GM19239 (cell line): ENCODE data around the gene SLC6A13.
"Not testable (repeated sequence)": the region's sequence is repeated elsewhere in the genome, so short reads cannot be mapped to it uniquely, and the experiment has no call there.

Source experiments
- DNase-seq: peaks from one replicate; pipeline ENCODE4 v3.0.0; 2011; ENCODE audit warnings: low spot score; ENCODE audit not compliant: insufficient read length
- FAIRE-seq: peaks from 2 replicates; lab custom pipeline; 2011; peaks lifted over from hg19 to GRCh38; lab: Jason Lieb, UNC

The SLC6A13 gene

DNA sequence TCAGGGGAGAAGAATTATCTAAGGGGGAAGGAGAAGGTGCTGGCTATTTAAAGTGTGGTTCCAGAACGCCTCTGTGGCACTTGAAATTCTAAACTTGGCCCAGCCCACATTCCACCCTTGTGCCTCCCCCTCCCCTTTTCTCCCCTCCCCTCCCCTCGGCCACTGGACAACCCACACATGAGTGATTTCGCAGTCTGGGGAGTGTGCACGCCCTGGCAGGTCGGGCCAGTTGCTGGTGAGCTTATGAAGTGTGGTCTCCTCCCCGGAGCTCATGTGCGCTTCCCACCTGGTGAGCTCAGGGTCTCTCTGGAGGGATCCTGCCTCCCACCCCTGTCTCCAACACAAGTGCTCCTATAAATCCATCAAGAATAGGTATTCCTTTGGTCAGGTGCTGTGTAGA, at the start of gene SLC6A13:
Gene SLC6A13 (minus strand): TSS at position 20 of the 400 bp plus-strand sequence. CDS start 2,784 bp downstream, outside the sequence.
- no peak for FAIRE-seq
- no peak for DNase-seq

DNA sequence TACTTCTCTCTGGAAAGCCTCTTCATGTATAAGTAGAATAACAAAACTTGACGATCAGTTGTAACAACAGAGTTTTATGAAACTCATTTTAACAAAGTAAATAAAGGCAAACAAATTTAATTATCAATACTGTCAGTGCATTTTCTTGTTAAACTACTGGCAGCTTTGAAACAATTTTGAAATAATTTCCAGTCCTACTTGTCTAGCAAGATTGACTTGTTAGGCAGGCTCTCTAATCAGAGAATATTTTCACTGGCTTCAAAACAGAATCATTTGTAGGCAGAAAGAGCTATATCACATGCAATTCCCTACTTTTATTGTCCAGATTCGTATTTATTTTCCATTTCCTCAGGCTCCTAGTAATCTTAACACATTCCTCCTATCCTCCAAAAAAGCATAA, 45.9 kb upstream of the SLC6A13 start:
- DNase-seq: no peak
- FAIRE-seq: no peak

DNA sequence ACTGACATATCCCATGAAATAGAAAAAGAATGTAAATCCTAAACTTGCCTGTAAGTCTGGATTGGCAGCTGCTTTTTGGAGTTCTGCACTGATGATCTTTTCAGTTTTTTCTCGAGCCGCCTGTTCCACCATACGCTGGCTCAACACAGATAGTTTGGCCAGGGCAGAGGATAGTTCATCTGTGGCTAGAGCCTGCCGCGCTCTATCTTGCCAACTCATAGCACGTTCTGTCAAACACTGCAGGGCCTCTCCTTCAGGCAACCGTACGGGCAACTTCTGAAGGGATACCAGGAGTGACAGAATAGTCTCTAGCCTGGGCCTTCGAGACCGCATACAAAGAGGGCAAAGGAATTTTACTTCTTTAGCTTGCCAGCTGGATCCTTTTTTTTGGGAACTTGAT, 44.8 kb upstream of the SLC6A13 start:
- no peak for DNase-seq
- no peak for FAIRE-seq

DNA sequence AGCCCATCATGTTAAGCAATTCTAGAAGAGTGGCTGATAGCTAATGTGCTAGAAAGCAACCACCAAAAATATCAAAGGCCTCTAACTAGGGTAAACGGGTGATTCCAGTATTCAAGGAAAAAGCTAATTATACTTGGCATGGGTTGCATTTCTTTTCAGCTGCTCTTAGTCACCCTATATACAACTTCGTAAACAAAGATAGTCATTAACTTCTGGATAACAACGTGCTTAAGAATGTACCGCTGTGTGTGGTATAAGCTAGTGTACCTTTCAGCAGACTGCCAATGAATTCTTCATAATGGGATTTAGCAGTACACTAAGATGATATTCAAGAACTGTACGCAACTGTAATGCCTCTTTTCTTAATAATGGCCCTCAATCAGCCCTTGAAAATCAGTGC, 42.2 kb upstream of the SLC6A13 start:
- no peak for FAIRE-seq
- DNase-seq: no peak

DNA sequence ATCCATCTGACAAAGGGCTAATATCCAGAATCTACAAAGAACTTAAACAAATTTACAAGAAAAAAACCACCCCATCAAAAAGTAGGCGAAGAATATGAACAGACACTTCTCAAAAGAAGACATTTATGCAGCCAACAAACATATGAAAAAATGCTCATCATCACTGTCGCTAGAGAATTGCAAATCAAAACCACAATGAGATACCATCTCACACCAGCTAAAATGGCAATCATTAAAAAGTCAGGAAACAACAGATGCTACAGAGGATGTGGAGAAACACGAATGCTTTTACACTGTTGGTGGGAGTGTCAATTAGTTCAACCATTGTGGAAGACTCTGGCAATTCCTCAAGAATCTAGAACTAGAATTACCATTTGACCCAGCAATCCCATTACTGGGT, 40.1 kb upstream of the SLC6A13 start:
- DNase-seq, FAIRE-seq: not testable (repeated sequence)

DNA sequence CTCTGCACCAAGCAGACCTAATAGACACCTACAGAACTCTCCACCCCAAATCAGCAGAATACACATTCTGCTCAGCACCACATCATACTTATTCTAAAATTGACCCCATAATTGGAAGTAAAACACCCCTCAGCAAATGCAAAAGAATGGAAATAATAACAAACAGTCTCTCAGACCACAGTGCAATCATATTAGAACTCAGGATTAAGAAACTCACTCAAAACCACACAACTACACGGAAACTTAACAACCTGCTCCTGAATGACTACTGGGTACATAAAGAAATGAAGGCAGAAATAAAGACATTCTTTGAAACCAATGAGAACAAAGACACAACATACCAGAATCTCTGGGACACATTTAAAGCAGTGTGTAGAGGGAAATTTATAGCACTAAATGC, 37.5 kb upstream of the SLC6A13 start:
- not testable (repeated sequence) for DNase-seq, FAIRE-seq

DNA sequence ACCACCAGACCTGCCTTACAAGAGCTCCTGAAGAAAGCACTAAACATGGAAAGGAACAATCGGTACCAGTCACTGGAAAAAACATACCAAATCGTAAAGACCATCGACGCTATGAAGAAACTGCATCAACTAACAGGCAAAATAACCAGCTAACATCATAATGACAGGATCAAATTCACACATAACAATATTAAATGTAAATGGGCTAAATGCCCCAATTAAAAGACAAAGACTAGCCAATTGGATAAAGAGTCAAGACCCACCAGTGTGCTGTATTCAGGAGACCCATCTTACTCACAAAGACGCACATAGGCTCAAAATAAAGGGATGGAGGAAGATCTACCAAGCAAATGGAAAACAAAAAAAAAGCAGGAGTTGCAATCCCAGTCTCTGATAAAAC, 36.9 kb upstream of the SLC6A13 start:
- not testable (repeated sequence) for DNase-seq, FAIRE-seq

DNA sequence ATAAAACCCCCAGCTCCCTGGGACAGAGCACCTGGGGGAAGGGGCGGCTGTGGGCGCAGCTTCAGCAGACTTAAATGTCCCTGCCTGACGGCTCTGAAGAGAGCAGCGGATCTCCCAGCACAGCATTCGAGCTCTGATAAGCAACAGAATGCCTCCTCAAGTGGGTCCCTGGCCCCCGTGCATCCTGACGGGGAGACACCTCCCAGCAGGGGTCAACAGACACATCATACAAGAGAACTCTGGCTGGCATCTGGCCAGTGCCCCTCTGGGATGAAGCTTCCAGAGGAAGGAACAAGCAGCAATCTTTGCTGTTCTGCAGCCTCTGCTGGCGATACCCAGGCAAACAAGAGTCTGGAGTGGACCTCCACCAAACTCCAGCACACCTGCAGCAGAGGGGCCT, 35.4 kb upstream of the SLC6A13 start:
- not testable (repeated sequence) for FAIRE-seq, DNase-seq

DNA sequence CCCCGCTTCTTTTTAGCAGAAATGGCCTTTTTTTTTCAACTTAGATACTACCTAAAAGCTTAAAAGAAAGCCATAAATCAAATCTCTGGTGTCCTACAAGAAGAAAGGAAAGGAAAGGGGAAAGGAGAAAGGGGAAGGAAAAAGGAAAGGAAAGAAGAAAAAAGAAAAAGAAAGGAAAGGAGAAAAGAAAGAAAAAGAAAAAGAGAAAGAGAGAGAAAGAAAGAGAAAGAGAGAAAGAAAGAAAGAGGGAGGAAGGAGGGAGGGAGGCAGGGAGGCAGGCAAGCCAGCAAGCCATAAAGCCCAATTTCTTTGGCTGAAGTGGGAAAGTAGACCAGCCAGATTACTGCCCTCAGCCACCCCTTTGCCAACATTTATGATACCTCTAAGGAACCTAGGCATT, 32.5 kb upstream of the SLC6A13 start:
- DNase-seq (no peak), FAIRE-seq (no peak)

DNA sequence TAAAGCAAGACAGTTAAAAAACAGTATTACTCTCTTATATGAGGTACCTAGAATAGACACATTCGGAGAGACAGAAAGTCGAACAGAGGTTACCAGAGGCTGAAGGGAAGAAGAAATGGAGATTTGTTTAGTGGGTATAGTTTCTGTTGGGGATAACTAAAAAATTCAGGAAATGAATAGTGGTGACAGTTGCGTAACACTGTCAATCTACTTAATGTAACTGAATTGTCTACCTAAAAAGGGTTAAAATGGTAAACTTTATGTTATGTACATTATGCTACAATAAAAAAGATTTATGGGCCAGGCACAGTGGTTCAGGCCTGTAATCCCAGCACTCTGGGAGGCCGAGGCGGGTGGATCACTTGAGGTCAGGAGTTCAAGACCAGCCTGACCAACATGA, 30.6 kb upstream of the SLC6A13 start:
- no peak for FAIRE-seq

DNA sequence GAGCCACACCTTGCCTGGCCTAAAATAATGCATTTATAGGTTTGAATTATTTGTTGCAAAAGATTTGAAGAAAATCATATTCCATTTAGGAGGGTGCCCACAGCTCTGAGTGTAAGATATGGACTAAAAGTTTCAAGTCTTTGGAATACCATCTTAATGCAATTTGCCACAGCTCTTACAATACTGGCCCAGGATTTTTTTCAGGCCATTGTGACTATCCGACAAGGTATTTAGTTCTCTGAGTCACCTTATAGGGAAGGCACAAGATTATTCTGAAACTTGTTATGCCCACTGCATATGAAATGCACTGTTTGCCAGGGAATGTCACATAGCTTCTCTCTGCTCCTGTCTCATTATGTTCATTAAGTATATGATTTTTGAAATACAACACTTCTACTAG, 29.6 kb upstream of the SLC6A13 start:
- no peak for DNase-seq
- no peak for FAIRE-seq

More for the DNA sequence above, 30.6 kb upstream of the SLC6A13 start:
- DNase-seq: no peak

DNA sequence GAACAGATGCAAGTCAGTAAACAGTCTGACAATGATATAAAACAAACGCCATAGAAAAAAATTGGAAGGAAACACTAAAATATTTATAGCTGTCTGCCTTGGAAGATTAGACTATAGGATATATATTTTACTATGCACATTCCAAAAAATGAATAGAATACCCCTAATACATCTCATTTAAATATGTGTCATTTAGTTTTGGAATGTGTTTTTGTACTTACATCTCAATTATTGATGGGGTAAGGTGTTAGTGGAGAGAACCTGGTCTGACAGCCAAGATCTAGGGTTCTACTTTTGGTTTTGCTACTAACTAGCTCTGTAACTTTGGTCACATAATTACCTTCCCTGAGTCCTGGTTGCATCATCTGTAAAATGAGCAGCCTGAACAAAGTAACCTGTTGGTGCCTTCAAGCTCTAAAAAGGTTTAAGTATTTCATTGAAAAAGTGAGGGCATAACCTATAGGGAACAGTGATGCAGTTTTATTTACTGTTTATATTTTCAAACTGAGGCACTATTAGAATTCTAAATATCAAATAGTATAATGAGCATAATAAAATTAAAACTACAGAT, 28.6 kb upstream of the SLC6A13 start:
- DNase-seq: no peak
- no peak for FAIRE-seq

DNA sequence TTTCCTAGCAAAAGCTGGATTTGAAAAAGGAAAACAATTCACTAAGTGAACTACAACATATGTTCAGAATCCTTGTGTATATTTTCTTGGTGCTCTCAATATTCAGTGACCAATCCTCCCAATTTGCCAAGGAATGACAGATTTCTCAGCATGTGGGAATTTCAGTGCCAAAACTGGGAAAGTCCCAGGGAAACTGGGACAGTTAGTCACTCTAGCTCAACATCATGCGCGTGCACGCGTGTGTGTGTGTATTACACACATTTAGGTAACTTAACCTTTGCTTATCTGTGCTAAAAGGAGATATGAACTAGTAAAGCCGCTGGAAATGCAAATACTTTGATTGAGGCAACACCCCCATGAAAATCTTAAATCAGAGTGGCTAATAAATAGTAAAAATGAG, 26.1 kb upstream of the SLC6A13 start:
- DNase-seq (no peak), FAIRE-seq (no peak)

DNA sequence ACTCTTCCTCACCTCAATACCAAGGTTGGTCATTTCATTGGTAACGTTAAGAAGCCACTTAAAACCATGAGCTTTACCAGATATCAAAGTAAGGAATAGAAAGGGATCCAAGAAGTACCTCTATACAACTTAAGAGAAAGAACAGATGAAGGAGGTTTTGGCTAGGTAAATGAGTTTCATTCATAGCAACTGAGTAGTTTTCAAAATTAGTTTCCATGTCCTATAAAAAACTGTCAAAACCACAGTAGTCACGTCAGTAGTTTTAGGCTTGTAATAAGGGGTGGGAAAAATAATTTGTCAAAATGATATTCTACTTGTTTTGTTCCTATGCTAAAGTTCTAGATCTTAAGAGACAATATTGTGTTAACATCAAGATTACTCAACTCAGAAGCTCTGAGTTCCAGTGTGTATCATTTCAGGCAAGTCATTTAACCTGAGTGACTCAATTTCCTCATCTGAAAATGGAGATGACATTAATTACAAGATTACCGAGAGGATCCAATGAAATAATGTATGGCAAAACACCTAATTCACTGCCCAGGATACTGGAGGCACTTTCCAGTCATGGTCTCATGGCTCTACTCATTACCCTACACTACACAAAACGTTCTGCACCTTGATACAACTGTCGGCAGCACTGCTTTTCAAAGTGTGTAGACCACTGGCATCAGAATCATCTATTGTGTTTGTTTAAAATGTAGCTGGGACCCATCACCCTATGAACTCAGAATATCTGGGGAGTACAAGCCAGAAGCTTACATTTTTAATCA, 24.1 kb upstream of the SLC6A13 start:
- DNase-seq (no peak), FAIRE-seq (peak; percentile 70)

DNA sequence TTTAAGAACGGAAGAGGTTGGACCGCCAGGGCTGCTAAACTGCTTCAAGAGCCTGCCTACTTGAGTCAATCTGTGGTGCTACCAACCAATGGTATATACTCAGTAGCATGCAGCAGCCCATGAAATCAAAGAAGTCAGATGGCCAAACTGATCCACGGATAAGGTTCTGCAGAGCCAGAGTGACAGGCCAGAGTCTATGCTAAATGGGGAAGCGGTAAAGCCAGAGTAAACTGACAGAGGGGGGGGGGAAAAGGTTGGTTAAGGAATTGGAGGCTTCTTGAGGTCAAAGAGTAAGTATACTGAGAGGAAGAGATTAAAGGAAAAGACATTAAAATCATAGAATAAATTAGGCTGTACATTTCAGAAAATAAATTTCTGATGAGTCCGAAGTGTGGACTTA, 15.4 kb upstream of the SLC6A13 start:
- FAIRE-seq: no peak
- DNase-seq: no peak

DNA sequence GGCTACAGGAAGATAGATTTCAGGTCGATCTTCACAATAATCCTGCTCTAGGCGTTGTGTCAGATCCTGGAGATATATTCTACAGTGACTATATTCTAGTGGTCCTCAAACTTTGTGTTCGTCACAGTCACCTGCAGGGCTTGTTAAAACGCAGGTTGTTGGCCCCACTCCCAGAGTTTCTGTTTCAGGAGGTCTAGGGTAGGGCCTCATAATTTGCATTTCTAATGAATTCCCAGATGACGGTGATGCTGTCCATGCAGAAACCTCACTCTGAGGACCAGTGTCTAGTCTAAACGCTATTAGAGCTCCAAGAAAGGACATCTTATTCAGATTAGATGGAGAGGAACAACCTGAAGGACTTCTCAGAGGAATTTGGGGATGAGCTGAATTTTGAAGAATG, 13.2 kb upstream of the SLC6A13 start:
- no peak for FAIRE-seq

DNA sequence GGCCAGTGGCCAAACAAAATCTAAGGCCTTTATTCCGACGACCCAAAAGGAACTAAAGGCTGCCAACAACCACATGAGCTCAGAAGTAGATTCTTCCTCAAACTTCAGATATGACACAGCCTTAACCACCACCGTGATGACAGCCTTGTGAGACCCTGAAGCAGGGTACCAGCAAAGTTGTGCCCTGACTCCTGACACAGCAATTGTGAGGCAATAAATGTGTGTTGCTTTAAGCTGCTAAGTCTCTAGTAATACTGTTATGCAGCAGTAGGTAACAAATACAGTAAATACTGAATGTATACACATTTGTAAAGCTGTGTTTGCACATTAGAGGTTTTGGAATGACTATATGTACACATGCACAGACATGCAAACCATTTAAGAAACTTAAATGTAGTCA, 10.7 kb upstream of the SLC6A13 start:
- FAIRE-seq: no peak
- no peak for DNase-seq

More for the DNA sequence above, 13.2 kb upstream of the SLC6A13 start:
- no peak for DNase-seq

DNA sequence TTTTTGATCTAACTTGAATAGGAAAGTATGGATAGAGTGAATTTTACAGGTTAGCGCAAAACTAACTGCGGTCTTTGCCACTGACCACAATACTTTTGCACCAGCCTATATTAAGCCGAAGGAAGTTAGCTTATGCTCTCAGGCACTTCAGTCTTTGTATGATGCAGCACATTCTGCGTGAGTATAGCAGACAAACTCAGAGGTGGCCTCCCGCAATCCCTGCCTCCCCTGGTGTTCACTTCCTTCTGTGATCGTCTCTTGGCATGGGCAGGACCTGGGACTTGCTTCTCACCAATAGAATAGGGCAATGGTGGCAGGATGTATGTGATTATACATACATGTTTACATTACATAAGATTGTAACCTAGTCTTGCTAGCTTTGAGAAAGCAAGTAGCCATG, 10.3 kb upstream of the SLC6A13 start:
- DNase-seq (no peak), FAIRE-seq (no peak)

DNA sequence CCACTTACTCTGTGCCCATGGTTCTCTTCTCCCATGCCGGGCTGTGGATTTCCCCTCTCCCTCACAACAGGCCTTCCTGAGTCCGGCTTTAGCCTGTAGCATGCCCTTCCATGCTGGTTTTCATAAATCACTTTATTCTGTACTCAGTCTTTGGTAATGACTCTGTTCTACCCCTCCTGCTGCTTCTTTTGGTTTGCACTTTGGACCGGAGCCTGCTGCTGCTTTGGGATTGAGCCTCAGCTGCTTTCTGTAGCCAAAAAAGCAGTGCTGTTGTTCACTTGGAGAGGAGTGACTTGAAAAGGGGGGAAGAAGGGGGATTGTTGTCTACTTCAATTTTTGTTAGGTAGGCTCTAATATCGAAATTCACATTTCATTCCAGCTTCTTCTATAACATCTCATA, 8.5 kb upstream of the SLC6A13 start:
- FAIRE-seq (no peak), DNase-seq (no peak)

DNA sequence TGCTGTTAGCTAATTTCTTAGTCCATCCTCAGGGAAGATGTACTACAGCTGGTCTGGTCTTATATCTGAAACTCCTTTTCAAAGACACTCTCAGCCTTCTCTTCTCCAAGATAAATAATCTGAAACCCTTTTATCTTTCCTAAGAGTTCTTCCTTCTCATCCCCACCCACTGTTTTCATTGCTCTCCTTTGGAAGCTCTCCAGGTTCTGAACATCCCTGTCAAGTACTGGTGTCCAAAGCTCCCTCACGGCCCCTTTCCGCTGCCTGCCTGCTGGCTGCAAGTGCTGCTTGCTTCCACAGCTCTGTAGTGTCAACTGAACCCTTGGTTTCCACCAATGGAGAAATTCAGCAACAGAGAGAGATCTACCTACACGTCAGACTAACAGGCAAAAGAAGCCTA, 6.6 kb upstream of the SLC6A13 start:
- no peak for DNase-seq
- no peak for FAIRE-seq

DNA sequence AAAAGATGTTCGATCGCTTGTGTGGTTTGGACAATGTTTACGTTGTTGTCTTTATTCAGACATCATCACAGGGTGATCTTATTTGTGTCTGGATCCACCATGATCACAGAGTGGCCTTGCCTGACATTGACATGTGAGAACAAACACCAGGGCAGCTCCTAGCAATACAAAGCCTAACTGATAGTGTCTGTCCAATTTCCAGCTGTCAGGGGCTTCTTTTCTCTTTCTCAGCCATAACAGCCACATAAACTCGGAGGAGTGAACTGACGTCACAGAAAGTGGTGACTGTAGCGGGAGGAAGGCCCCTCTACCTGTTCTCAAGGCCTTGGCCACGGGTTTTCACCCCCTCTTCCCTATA, 5.8 kb upstream of the SLC6A13 start:
- DNase-seq (no peak), FAIRE-seq (no peak)
